ENCODE results near the gene CORIN. TPM values are rescaled to one million over a fixed set of nuclear protein-coding genes. Genes with fewer than 3 reads are reported as not detected.

CORIN gene
- total RNA-seq, 2 experiments from 2014 or later, result 0.29 to 0.34 TPM

- no peak overlapping the region for H3K27ac Mint-ChIP-seq
- ChIA-PET POLR2A (no interaction called here), CTCF (interaction anchor here (1.5 to 2.3 kb wide), 2 partner anchors 10 to 12 kb away, joined by 3 to 7 read pairs; no protein-coding TSS in a partner anchor)
- peaks cover 5% of the 10 kb centered on the region for H3K27me3 Mint-ChIP-seq
- H3K4me3 Mint-ChIP-seq, result no peak overlapping the region
- no peaks in the 10 kb centered on the region for H3K4me1 Mint-ChIP-seq (ENCODE audit: low read depth)
- TF ChIP-seq, protein P1, sequence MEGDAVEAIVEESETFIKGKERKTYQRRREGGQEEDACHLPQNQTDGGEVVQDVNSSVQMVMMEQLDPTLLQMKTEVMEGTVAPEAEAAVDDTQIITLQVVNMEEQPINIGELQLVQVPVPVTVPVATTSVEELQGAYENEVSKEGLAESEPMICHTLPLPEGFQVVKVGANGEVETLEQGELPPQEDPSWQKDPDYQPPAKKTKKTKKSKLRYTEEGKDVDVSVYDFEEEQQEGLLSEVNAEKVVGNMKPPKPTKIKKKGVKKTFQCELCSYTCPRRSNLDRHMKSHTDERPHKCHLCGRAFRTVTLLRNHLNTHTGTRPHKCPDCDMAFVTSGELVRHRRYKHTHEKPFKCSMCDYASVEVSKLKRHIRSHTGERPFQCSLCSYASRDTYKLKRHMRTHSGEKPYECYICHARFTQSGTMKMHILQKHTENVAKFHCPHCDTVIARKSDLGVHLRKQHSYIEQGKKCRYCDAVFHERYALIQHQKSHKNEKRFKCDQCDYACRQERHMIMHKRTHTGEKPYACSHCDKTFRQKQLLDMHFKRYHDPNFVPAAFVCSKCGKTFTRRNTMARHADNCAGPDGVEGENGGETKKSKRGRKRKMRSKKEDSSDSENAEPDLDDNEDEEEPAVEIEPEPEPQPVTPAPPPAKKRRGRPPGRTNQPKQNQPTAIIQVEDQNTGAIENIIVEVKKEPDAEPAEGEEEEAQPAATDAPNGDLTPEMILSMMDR (IDR thresholded peaks at IDR 0.05), result no peak
- intact Hi-C loops (cut with micrococcal nuclease), result no loop called here
- no peaks in the 10 kb centered on the region for H3K36me3 Mint-ChIP-seq (ENCODE audit: low read depth)
- H3K9me3 Mint-ChIP-seq, result no peaks in the 10 kb centered on the region
- DNase-seq (no peak), ATAC-seq (no peak)
Measured at GRCh38 chr4:47675806-47676205, 162.1 kb downstream of the CORIN start.

DNA sequence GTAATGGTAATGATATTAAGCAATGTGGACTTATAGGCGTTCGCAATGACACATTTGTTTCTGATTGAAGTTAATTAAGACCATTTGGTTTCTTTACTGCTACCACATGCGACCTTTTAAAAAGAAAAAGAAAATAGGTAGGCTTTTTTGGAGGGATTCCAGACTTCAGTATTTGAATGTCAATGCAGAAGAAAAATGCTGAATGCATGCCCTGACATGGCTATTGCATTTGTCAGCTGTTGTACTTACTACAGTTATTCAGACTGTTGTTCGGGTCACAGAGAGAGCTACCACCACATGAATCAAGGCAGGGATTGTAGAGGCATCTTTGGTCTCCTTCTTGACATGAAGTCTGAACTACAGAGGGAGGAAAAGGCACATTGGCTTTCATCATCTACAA lies 163.7 kb downstream of the CORIN start:
- intact Hi-C loops (cut with micrococcal nuclease), result no loop called here
- peaks cover 3% of the 10 kb centered on the region for H3K27me3 Mint-ChIP-seq
- H3K4me3 Mint-ChIP-seq, result no peak overlapping the region
- H3K36me3 Mint-ChIP-seq (ENCODE audit: low read depth), result no peaks in the 10 kb centered on the region
- no peak overlapping the region for H3K27ac Mint-ChIP-seq
- no peaks in the 10 kb centered on the region for H3K4me1 Mint-ChIP-seq (ENCODE audit: low read depth)
- no peak for DNase-seq
- H3K9me3 Mint-ChIP-seq, result no peaks in the 10 kb centered on the region
- CTCF ChIA-PET, result interaction anchor here (0.7 kb wide), 1 partner anchor 11 kb away, joined by 3 read pairs; no protein-coding TSS in a partner anchor
- TF ChIP-seq, protein P1 (IDR thresholded peaks at IDR 0.05), result no peak
- ATAC-seq, result no peak
- POLR2A ChIA-PET, result no interaction called here

GRCh38 chr4:47672696-47673095 lies 165.2 kb downstream of the CORIN start:
- no peak for ATAC-seq

DNA sequence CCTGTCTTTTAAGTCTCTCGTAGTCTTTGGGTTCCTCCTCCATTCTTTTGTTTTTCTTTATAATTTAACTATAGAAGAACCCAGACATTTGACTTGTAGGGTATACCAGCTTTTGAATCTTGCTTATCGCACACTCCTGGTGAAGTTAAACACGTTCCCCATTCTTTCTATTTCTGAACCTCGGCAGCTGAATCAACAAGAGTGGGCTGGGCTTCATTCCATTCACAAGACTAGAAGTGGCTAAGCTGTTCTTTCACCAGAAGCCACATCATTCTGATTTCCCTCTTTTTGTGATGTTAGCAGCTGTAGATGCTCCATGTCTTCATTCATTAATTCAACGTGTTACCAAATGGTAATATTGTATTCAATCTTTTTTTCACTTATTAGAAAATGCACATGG lies 167.9 kb downstream of the CORIN start:
- Mint-ChIP-seq H3K36me3 (ENCODE audit: low read depth) (no peaks in the 10 kb centered on the region), H3K4me3 (no peak overlapping the region), H3K9me3 (no peaks in the 10 kb centered on the region), H3K4me1 (ENCODE audit: low read depth) (no peaks in the 10 kb centered on the region), H3K27me3 (peaks cover 10% of the 10 kb centered on the region), H3K27ac (no peak overlapping the region)
- intact Hi-C loops (cut with micrococcal nuclease), result no loop called here
- ATAC-seq (no peak), DNase-seq (no peak)
- POLR2A ChIA-PET, result no interaction called here
- TF ChIP-seq, protein P1 (IDR thresholded peaks at IDR 0.05), result no peak
- CTCF ChIA-PET, result interaction anchor here (1.1 to 3.0 kb wide), 2 partner anchors 18 to 122 kb away, joined by 3 to 12 read pairs; no protein-coding TSS in a partner anchor

More at GRCh38 chr4:47672696-47673095, 165.2 kb downstream of the CORIN start:
- DNase-seq, result no peak
- CTCF ChIA-PET, result interaction anchor here (1.1 to 1.6 kb wide), 3 partner anchors 10 to 261 kb away, joined by 3 to 4 read pairs (median 3); no protein-coding TSS in a partner anchor
- H3K9me3 Mint-ChIP-seq, result no peaks in the 10 kb centered on the region
- intact Hi-C loops (cut with micrococcal nuclease), result no loop called here
- no peaks in the 10 kb centered on the region for H3K4me1 Mint-ChIP-seq (ENCODE audit: low read depth)
- POLR2A ChIA-PET, result no interaction called here
- H3K36me3 Mint-ChIP-seq (ENCODE audit: low read depth), result no peaks in the 10 kb centered on the region
- no peak overlapping the region for H3K27ac Mint-ChIP-seq
- H3K27me3 Mint-ChIP-seq, result peaks cover 1% of the 10 kb centered on the region
- TF ChIP-seq, protein P1 (IDR thresholded peaks at IDR 0.05), result no peak
- no peak overlapping the region for H3K4me3 Mint-ChIP-seq

DNA sequence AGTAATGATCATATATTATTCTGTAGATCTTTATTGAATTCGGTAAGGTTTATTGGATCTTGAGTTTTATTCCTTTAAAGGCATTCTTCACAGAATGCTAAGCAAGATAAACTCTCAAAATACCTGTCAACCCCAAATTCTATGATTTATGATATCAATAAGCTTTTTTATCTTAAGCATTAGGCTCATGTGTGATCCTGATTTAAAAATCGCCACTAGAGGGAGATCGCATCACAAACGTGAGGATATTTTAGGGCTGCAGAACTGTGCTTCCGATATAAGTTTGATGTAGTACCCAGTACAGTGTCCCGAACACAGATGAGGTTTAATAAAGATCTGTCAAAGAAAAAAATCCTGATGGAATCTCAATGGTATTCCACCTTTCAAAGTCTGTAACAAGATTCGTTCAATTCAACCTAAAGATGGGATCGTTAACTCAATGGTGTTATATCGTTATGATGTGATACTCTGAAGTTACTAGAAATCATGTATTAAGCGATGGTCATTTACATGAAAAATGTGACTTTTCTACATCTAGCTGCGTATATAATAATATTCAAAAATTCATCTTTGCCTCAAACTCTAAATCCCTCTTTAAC lies 169.0 kb downstream of the CORIN start:
- no peaks in the 10 kb centered on the region for H3K4me1 Mint-ChIP-seq (ENCODE audit: low read depth)
- no peaks in the 10 kb centered on the region for H3K9me3 Mint-ChIP-seq
- peak; percentile 65 for ATAC-seq
- peaks cover 10% of the 10 kb centered on the region for H3K27me3 Mint-ChIP-seq
- intact Hi-C loops (cut with micrococcal nuclease), result no loop called here
- H3K4me3 Mint-ChIP-seq, result no peak overlapping the region
- peak; percentile 35 for DNase-seq
- ChIA-PET POLR2A (no interaction called here), CTCF (interaction anchor here (0.6 to 3.0 kb wide), 18 partner anchors 11 to 379 kb away, joined by 3 to 17 read pairs (median 4); partner anchors contain the start of gene CORIN)
- no peaks in the 10 kb centered on the region for H3K36me3 Mint-ChIP-seq (ENCODE audit: low read depth)
- TF ChIP-seq, protein P1 (IDR thresholded peaks at IDR 0.05), result peak; percentile 78
- no peak overlapping the region for H3K27ac Mint-ChIP-seq

Data from activated CD8-positive, alpha-beta T cell treated with anti-CD3 and anti-CD28 coated beads for 36 hours (primary cell).